K562 (cell line): ENCODE measurements around the gene PTPRM. TPM values are rescaled to one million over a fixed set of nuclear protein-coding genes. Genes with fewer than 3 reads are reported as not detected.

Source experiments
- ATAC-seq: fragments of 200-7000 bp; cut with Tn5 transposase; 3 replicates; pipeline ENCODE4 v1.9.1; 2020; ENCODE audit warnings: moderate library complexity
- BruUV-seq: library from RNA; stranded (reverse); fragments of 400-500 nt; replicated peaks from 2 replicates; lab custom pipeline; 2021; lab: Mats Ljungman, UMichigan
- CTCF ChIA-PET: fragments of 300-600 bp; formaldehyde crosslinking; extraction: SDS; loops from one replicate; lab custom pipeline; 2021; ENCODE audit warnings: low intra/inter-chr PET ratio; lab: Yijun Ruan, JAX
- POLR2A ChIA-PET: fragments of 300-600, 350-650 bp; sonication (Branson Sonifier 250); formaldehyde crosslinking; extraction: SDS; loops from one replicate; lab custom pipeline; 2021; ENCODE audit warnings: antibody characterized with exemption, inconsistent platforms; lab: Yijun Ruan, JAX
- DNase-seq, 4 experiments: peaks; one replicate each; pipeline versions ENCODE4 v3.0.0 to v3.0.0-alpha.2; 2011 to 2018; ENCODE audit warnings: low spot score in 3 of 4, mixed read lengths in 3 of 4; ENCODE audit errors: extremely low read depth in 1 of 4
- FAIRE-seq: peaks from 2 replicates; lab custom pipeline; 2011; peaks lifted over from hg19 to GRCh38; lab: Jason Lieb, UNC
- H2AFZ ChIP-seq: 2 replicates; pipeline ENCODE4 v1.6.0; 2011; ENCODE audit warnings: low read depth, low read length, control low read depth, inconsistent platforms
- H3K27ac ChIP-seq: fragments of 200-600 bp; 3 replicates; pipeline ENCODE4 v1.8.0; 2011; ENCODE audit warnings: low read depth, mild to moderate bottlenecking, control low read depth, inconsistent platforms, low read length, moderate library complexity, mixed read lengths; ENCODE audit errors: extremely low read depth
- H3K27me3 ChIP-seq, 2 experiments: fragments of 300-600 bp in 1 of 2; 2 replicates in 1 of 2; 3 replicates in 1 of 2; pipeline versions ENCODE4 v1.6.0 to v1.8.0; 2011; ENCODE audit warnings: inconsistent platforms in 2 of 2, low read length in 2 of 2, mild to moderate bottlenecking in 1 of 2, mixed read lengths in 1 of 2, moderate library complexity in 1 of 2; ENCODE audit not compliant: control insufficient read depth in 2 of 2, insufficient read depth in 2 of 2
- H3K36me3 ChIP-seq: fragments of 300-600 bp; 3 replicates; pipeline ENCODE4 v1.8.0; 2011; ENCODE audit warnings: mild to moderate bottlenecking, low read length, inconsistent platforms; ENCODE audit not compliant: control insufficient read depth, insufficient read depth
- H3K4me1 ChIP-seq, 2 experiments: fragments of 200-600 bp in 1 of 2; replicated peaks in 1 of 2; 2 replicates in 1 of 2; 3 replicates in 1 of 2; pipeline versions ENCODE4 v1.5.1 to v1.8.0; 2011; ENCODE audit warnings: inconsistent platforms in 2 of 2, low read length in 2 of 2, mild to moderate bottlenecking in 1 of 2, mixed read lengths in 1 of 2, moderate library complexity in 1 of 2; ENCODE audit not compliant: control insufficient read depth in 2 of 2, insufficient read depth in 2 of 2
- H3K4me2 ChIP-seq: 2 replicates; pipeline ENCODE4 v1.6.1; 2011; ENCODE audit warnings: low read length, control low read depth, inconsistent platforms, mixed read lengths; ENCODE audit not compliant: insufficient read depth
- H3K4me3 ChIP-seq: fragments of 200-600 bp; sonication (generic), shearing (Covaris generic); 2 replicates; pipeline ENCODE4 v1.5.1; 2016; ENCODE audit warnings: control low read depth, inconsistent platforms
- H3K79me2 ChIP-seq: fragments of 200-600 bp; 3 replicates; pipeline ENCODE4 v1.8.0; 2011; ENCODE audit warnings: low read length, inconsistent platforms; ENCODE audit not compliant: control insufficient read depth, insufficient read depth
- H3K9ac ChIP-seq, 2 experiments: 2 replicates each; pipeline versions ENCODE4 v1.6.0 to v1.6.1; 2011; ENCODE audit warnings: low read depth in 2 of 2, low read length in 2 of 2, control low read depth in 1 of 2, inconsistent platforms in 1 of 2, mild to moderate bottlenecking in 1 of 2, mixed read lengths in 1 of 2; ENCODE audit not compliant: insufficient read depth in 1 of 2
- H3K9me1 ChIP-seq: one replicate; pipeline ENCODE4 v1.6.0; 2011; ENCODE audit warnings: inconsistent platforms, mild to moderate bottlenecking, low read length, moderate library complexity; ENCODE audit not compliant: control insufficient read depth, insufficient read depth
- H3K9me3 ChIP-seq: replicated peaks from 2 replicates; pipeline ENCODE4 v1.5.1; 2011; ENCODE audit warnings: low read depth, low read length, inconsistent platforms; ENCODE audit not compliant: control insufficient read depth, insufficient read depth
- H4K20me1 ChIP-seq: replicated peaks from 2 replicates; pipeline ENCODE4 v1.6.1; 2011; ENCODE audit warnings: low read length, inconsistent platforms, mixed read lengths; ENCODE audit not compliant: control insufficient read depth, insufficient read depth
- CBFA2T2 ChIP-seq: fragments of 450-650 bp; conservative IDR thresholded peaks from 2 replicates; pipeline ENCODE4 v1.6.1; 2017; ENCODE audit warnings: mild to moderate bottlenecking
- E2F3 ChIP-seq: fragments of 250-450 bp; sonication (Bioruptor Pico); IDR thresholded peaks from 2 replicates; pipeline ENCODE4 v1.4.0; 2020; ENCODE audit warnings: mild to moderate bottlenecking
- FIP1L1 ChIP-seq: fragments of 200-400 bp; formaldehyde crosslinking; IDR thresholded peaks from 2 replicates; pipeline ENCODE4 v1.6.1; 2018; ENCODE audit warnings: mild to moderate bottlenecking, low read depth, low read length; ENCODE audit not compliant: poor library complexity, severe bottlenecking
- HDAC3 ChIP-seq: fragments of 450-650 bp; IDR thresholded peaks from 2 replicates; pipeline ENCODE4 v1.6.1; 2018; ENCODE audit warnings: borderline replicate concordance, mild to moderate bottlenecking, moderate library complexity; ENCODE audit not compliant: partially characterized antibody
- HEY1 ChIP-seq: fragments of 250-450 bp; sonication (Bioruptor Pico); IDR thresholded peaks from 2 replicates; pipeline ENCODE4 v1.5.0; 2020; ENCODE audit warnings: mild to moderate bottlenecking, moderate library complexity, borderline replicate concordance
- HMGXB4 ChIP-seq: sonication (generic); formaldehyde crosslinking; IDR thresholded peaks from 2 replicates; pipeline ENCODE4 v1.8.1; 2023; ENCODE audit warnings: mild to moderate bottlenecking, missing genetic modification reagents
- MAZ ChIP-seq, 2 experiments: fragments of 450-650 bp in 1 of 2; sonication (generic) in 1 of 2; formaldehyde crosslinking; IDR thresholded peaks in 1 of 2; conservative IDR thresholded peaks in 1 of 2; 2 replicates each; pipeline versions ENCODE4 v1.4.0 to v1.5.0; 2020; ENCODE audit warnings: mild to moderate bottlenecking in 1 of 2, missing genetic modification reagents in 1 of 2
- MTA3 ChIP-seq: fragments of 450-650 bp; formaldehyde crosslinking; IDR thresholded peaks from 2 replicates; pipeline ENCODE4 v1.6.1; 2017; ENCODE audit warnings: mild to moderate bottlenecking, borderline replicate concordance
- NR4A1 ChIP-seq, 2 experiments: fragments of 250-450 bp in 1 of 2; fragments of 450-650 bp in 1 of 2; sonication (Bioruptor Pico) in 1 of 2; IDR thresholded peaks; 2 replicates each; pipeline versions ENCODE4 v1.4.0 to v1.6.1; 2016 to 2020; ENCODE audit warnings: mild to moderate bottlenecking in 2 of 2, missing compliant biosample characterization in 1 of 2, missing genetic modification characterization in 1 of 2, moderate library complexity in 1 of 2
- PHB ChIP-seq: fragments of 250-450 bp; sonication (Bioruptor Pico); IDR thresholded peaks from 2 replicates; pipeline ENCODE4 v1.5.0; 2021
- PPARD ChIP-seq: fragments of 250-450 bp; sonication (Bioruptor Pico); IDR thresholded peaks from 2 replicates; pipeline ENCODE4 v1.8.0; 2022; ENCODE audit warnings: inconsistent platforms, mild to moderate bottlenecking, moderate library complexity
- SAFB ChIP-seq: fragments of 200-400 bp; formaldehyde crosslinking; IDR thresholded peaks from 2 replicates; pipeline ENCODE4 v1.6.1; 2017; ENCODE audit warnings: low read depth, low read length, borderline replicate concordance
- SIX5 ChIP-seq, 2 experiments: IDR thresholded peaks; 2 replicates each; pipeline ENCODE4 v1.6.1; 2011; ENCODE audit warnings: low read length in 2 of 2, borderline replicate concordance in 1 of 2, low read depth in 1 of 2, mild to moderate bottlenecking in 1 of 2, moderate library complexity in 1 of 2; ENCODE audit not compliant: insufficient read depth in 1 of 2
- TCF7 ChIP-seq: sonication (generic); IDR thresholded peaks from 2 replicates; pipeline ENCODE4 v1.6.1; 2016; ENCODE audit warnings: antibody characterized with exemption, borderline replicate concordance
- ZBTB1 ChIP-seq: sonication (generic); formaldehyde crosslinking; IDR thresholded peaks from 2 replicates; pipeline ENCODE4 v1.8.1; 2023; ENCODE audit warnings: missing genetic modification reagents, low read depth, mild to moderate bottlenecking, borderline replicate concordance
- ZNF778 ChIP-seq: fragments of 450-650 bp; formaldehyde crosslinking; IDR thresholded peaks from 2 replicates; pipeline ENCODE4 v1.4.0; 2020; ENCODE audit warnings: mild to moderate bottlenecking, moderate library complexity
- WGBS: fragments of 100-300 bp; shearing (Covaris generic); methylation state at CpG from one replicate; pipeline ENCODE4 v1.1.6; 2016; ENCODE audit warnings: low coverage, mixed read lengths; ENCODE audit not compliant: insufficient coverage; ENCODE audit errors: missing lambda C conversion rate; 5-methylcytosine and 5-hydroxymethylcytosine counted together
- in situ Hi-C: fragments of 300-500 bp; cut with MboI; formaldehyde crosslinking; loops from 4 replicates; pipeline ENCODE4 v1.15.0; 2018; ENCODE audit warnings: inconsistent platforms, mixed read lengths
- intact Hi-C: fragments of 100-400 bp; cut with micrococcal nuclease; formaldehyde crosslinking; loops from 2 replicates; pipeline ENCODE4 v1.14.2; 2022
- polyA plus RNA-seq, 8 experiments: library from polyadenylated mRNA; depleted of rRNA in 4 of 8; stranded (reverse) in 5 of 8; unstranded in 3 of 8; fragments of >200 nt; fragmentation: Nextera tagmentation in 2 of 8; fragmentation: Illumina TruSeq in 1 of 8; extraction: Ambion mirVana in 2 of 8; extraction: Trizol in 1 of 8; gene quantifications; 2 replicates each; pipeline versions ENCODE4 v1.2.1 to v1.2.3, GENCODE V29; 2011 to 2014; ENCODE audit warnings: inconsistent platforms in 1 of 8, missing spikeins in 1 of 8
- total RNA-seq, 7 experiments: library from RNA; depleted of rRNA in 6 of 7; stranded (reverse); fragments of >200 nt in 6 of 7; fragmentation: Illumina TruSeq in 2 of 7; extraction: Trizol in 2 of 7; gene quantifications; 2 replicates each; pipeline versions ENCODE4 v1.2.1 to v1.2.3, GENCODE V29; 2011 to 2021; ENCODE audit warnings: low replicate concordance in 1 of 7

PTPRM gene
- total and polyA plus RNA-seq, 9 of the 15 experiments (the other 6 are each of a cell fraction or from before 2014, with no cell fraction given): 0.03 to 0.16 (median 0.08) TPM; not detected in 3

GRCh38 chr18:7741640-7742039 lies 174.5 kb downstream of the PTPRM start:
- ATAC-seq (no peak), DNase-seq (no peak), FAIRE-seq (no peak)
- Histone ChIP-seq H3K27me3 (no peaks in the 10 kb centered on the region), H3K27ac (no peak overlapping the region), H3K9me1 (no peaks in the 10 kb centered on the region), H3K4me3 (no peak overlapping the region), H2AFZ (no peak overlapping the region), H3K36me3 (no peaks in the 10 kb centered on the region), H3K4me1 (no peaks in the 10 kb centered on the region), H3K79me2 (no peaks in the 10 kb centered on the region)
- POLR2A ChIA-PET: no interaction called here
- in situ Hi-C loops: no loop called here
- BruUV-seq: no TSS peak
- TF ChIP-seq SAFB: no peak
- TF ChIP-seq, all 486 proteins: peak for 0
- Histone ChIP-seq H4K20me1 (no peaks in the 10 kb centered on the region), H3K9me3 (no peaks in the 10 kb centered on the region), H3K4me2 (no peak overlapping the region), H3K9ac (no peak overlapping the region)
- CTCF ChIA-PET: no interaction called here
- intact Hi-C loops: no loop called here

- FAIRE-seq: no peak
- Histone ChIP-seq H3K4me1 (no peaks in the 10 kb centered on the region), H3K27me3 (no peaks in the 10 kb centered on the region), H3K4me3 (no peak overlapping the region), H3K79me2 (no peaks in the 10 kb centered on the region), H3K36me3 (no peaks in the 10 kb centered on the region), H2AFZ (no peak overlapping the region), H3K9me1 (no peaks in the 10 kb centered on the region), H4K20me1 (no peaks in the 10 kb centered on the region), H3K9ac (no peak overlapping the region), H3K9me3 (no peaks in the 10 kb centered on the region), H3K27ac (no peak overlapping the region), H3K4me2 (no peak overlapping the region)
- POLR2A ChIA-PET: no interaction called here
- WGBS: 0% methylated on average over 2 of the region's 2 CpGs
- no peak for TF ChIP-seq CBFA2T2
- TF ChIP-seq MTA3: no peak
- no peak for TF ChIP-seq NR4A1 (CRISPR knock-in tag; IDR thresholded peaks at IDR 0.05)
- no peak for TF ChIP-seq NR4A1 (tag; IDR thresholded peaks at IDR 0.05)
- no peak for TF ChIP-seq FIP1L1
- TF ChIP-seq ZBTB1 (CRISPR knock-in tag): no peak
- TF ChIP-seq E2F3 (CRISPR knock-in tag): no peak
- no peak for TF ChIP-seq SIX5 (IDR thresholded peaks at IDR 0.05; ENCODE audit: borderline replicate concordance in 1 of 2, insufficient read depth in 1 of 2, low read depth in 1 of 2, low read length in 2 of 2)
- TF ChIP-seq HMGXB4 (CRISPR knock-in tag): no peak
- no peak for TF ChIP-seq PHB (CRISPR knock-in tag)
- TF ChIP-seq MAZ (CRISPR knock-in tag; conservative IDR thresholded peaks at IDR 0.05 in 1 of 2, IDR thresholded peaks at IDR 0.05 in 1 of 2): no peak
- no peak for TF ChIP-seq TCF7
- TF ChIP-seq ZNF778 (CRISPR knock-in tag): no peak
- TF ChIP-seq HEY1 (CRISPR knock-in tag): no peak
- TF ChIP-seq HDAC3: no peak
- TF ChIP-seq PPARD: no peak
- in situ Hi-C loops: no loop called here
- no peak for ATAC-seq
- no peak for DNase-seq
- CTCF ChIA-PET: no interaction called here
- intact Hi-C loops: no loop called here
- no TSS peak for BruUV-seq
These were observed 175.1 kb downstream of the PTPRM start for GRCh38 chr18:7742224-7742623.
